A673 (cell line): Measurements from ENCODE around the gene SMAD5. TPM values are rescaled to one million over a fixed set of nuclear protein-coding genes. Genes with fewer than 3 reads are reported as not detected.

ENCODE experiments used
- BruUV-seq: library from RNA; stranded (reverse); fragments of 400-500 nt; replicated peaks from 2 replicates; lab custom pipeline; 2021; lab: Mats Ljungman, UMichigan
- CTCF ChIA-PET: fragments of 300-600 bp; sonication (Branson Sonifier 250); formaldehyde crosslinking; loops from one replicate; lab custom pipeline; 2022; ENCODE audit warnings: antibody characterized with exemption; lab: Charles Lee
- POLR2A ChIA-PET: fragments of 300-600 bp; sonication (Branson Sonifier 250); formaldehyde crosslinking; loops from one replicate; lab custom pipeline; 2022; ENCODE audit warnings: antibody characterized with exemption; ENCODE audit not compliant: low non-redundant PET; lab: Charles Lee
- DNase-seq: peaks from one replicate; pipeline ENCODE4 v3.0.0-alpha.2; 2015; ENCODE audit warnings: low spot score
- H3K27ac ChIP-seq: fragments of 200-600 bp; sonication (generic); 2 replicates; pipeline ENCODE4 v1.5.1; 2016; ENCODE audit warnings: mixed run types, low read depth, mild to moderate bottlenecking, mixed read lengths, antibody characterized with exemption, low read length; ENCODE audit not compliant: poor library complexity, severe bottlenecking
- H3K27me3 ChIP-seq: fragments of 200-600 bp; sonication (generic); replicated peaks from 2 replicates; pipeline ENCODE4 v1.6.1; 2017; ENCODE audit warnings: mixed run types, low read depth, mild to moderate bottlenecking, mixed read lengths, antibody characterized with exemption, low read length; ENCODE audit not compliant: insufficient read depth, poor library complexity
- H3K36me3 ChIP-seq: fragments of 200-600 bp; sonication (generic); 2 replicates; pipeline ENCODE4 v1.6.1; 2016; ENCODE audit warnings: mixed run types, mild to moderate bottlenecking, mixed read lengths, antibody characterized with exemption, low read length; ENCODE audit not compliant: insufficient read depth, poor library complexity, severe bottlenecking
- H3K4me1 ChIP-seq: fragments of 200-600 bp; sonication (generic); 2 replicates; pipeline ENCODE4 v1.6.1; 2017; ENCODE audit warnings: mixed run types, mild to moderate bottlenecking, mixed read lengths, antibody characterized with exemption, low read length; ENCODE audit not compliant: insufficient read depth, poor library complexity, severe bottlenecking
- H3K4me3 ChIP-seq: fragments of 200-600 bp; sonication (generic); 2 replicates; pipeline ENCODE4 v1.5.1; 2016; ENCODE audit warnings: low read depth, mixed run types, mild to moderate bottlenecking, mixed read lengths, low read length; ENCODE audit not compliant: poor library complexity, severe bottlenecking
- H3K9me3 ChIP-seq: fragments of 200-600 bp; sonication (generic); 2 replicates; pipeline ENCODE4 v1.6.1; 2016; ENCODE audit warnings: mixed run types, low read depth, mild to moderate bottlenecking, mixed read lengths, antibody characterized with exemption, low read length; ENCODE audit not compliant: poor library complexity, severe bottlenecking
- EZH2 ChIP-seq: fragments of 200-600 bp; sonication (generic); IDR thresholded peaks from 2 replicates; pipeline ENCODE4 v1.6.1; 2017; ENCODE audit warnings: borderline replicate concordance, low read depth, mild to moderate bottlenecking, mixed read lengths, antibody characterized with exemption, low read length; ENCODE audit not compliant: poor library complexity, severe bottlenecking
- intact Hi-C: fragments of 100-400 bp; cut with micrococcal nuclease; formaldehyde crosslinking; loops from one replicate; pipeline ENCODE4 v1.10.0; 2022; ENCODE audit not compliant: unreplicated experiment
- total RNA-seq: library from RNA; stranded (reverse); gene quantifications from 2 replicates; pipeline ENCODE4 v1.2.3, GENCODE V29; 2021
- TF ChIP-seq, protein P1 (sequence below): fragments of 300-800, 200-600 bp; sonication (generic); conservative IDR thresholded peaks from 2 replicates; pipeline ENCODE4 v1.5.1; 2017; ENCODE audit warnings: low read depth, mild to moderate bottlenecking, antibody characterized with exemption, low read length, moderate library complexity, mixed read lengths

SMAD5 gene
- total RNA-seq, 1 experiment from 2014 or later: 72.0 TPM

DNA sequence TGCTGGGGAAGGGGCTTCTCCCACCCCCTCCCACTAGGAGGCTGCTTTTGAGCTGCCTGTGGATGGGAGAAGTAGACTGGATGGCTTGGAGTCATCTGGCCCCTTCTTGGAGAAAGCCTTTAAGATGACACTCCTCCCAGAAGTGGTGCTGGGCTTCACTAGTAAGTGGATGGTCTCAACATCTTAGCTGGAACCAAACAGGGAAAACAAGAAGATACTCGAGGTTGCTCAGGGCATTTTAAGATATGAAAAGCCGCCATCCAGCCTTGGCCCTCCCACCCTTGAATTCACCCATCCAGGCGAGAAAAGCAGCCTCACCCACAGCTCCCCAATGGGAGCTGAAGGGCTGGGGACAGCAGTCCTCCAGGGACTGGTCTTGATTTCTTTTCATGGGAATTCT is 68.1 kb downstream of the SMAD5 start:
- TF ChIP-seq, protein P1, sequence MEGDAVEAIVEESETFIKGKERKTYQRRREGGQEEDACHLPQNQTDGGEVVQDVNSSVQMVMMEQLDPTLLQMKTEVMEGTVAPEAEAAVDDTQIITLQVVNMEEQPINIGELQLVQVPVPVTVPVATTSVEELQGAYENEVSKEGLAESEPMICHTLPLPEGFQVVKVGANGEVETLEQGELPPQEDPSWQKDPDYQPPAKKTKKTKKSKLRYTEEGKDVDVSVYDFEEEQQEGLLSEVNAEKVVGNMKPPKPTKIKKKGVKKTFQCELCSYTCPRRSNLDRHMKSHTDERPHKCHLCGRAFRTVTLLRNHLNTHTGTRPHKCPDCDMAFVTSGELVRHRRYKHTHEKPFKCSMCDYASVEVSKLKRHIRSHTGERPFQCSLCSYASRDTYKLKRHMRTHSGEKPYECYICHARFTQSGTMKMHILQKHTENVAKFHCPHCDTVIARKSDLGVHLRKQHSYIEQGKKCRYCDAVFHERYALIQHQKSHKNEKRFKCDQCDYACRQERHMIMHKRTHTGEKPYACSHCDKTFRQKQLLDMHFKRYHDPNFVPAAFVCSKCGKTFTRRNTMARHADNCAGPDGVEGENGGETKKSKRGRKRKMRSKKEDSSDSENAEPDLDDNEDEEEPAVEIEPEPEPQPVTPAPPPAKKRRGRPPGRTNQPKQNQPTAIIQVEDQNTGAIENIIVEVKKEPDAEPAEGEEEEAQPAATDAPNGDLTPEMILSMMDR: no peak
- TF ChIP-seq EZH2: no peak
- Histone ChIP-seq H3K36me3 (no peaks in the 10 kb centered on the region), H3K4me1 (no peaks in the 10 kb centered on the region), H3K27me3 (peaks cover 30% of the 10 kb centered on the region), H3K4me3 (no peak overlapping the region), H3K9me3 (no peaks in the 10 kb centered on the region), H3K27ac (no peak overlapping the region)
- intact Hi-C loops: no loop called here
- DNase-seq: no peak
- ChIA-PET CTCF (no interaction called here), POLR2A (no interaction called here)
- BruUV-seq: no TSS peak

DNA sequence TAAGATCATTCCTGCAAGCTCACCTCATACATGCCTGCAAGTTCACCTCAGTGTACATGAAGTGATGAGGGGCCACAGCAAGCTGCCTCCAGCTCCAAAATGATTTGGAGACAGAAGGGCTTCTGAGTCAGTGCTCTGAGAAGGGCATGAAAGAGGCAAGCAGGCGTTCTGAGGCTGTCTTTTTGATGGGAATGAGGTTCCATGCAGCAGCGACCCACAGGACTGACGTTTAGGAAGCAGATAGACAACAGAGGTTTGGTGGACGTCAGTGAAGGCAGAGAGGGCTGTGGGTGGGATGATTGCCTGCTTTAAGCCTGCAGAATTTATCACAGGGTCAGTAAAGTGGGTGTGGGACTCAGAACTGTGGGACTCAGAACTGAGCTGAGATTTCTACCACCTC is 69.2 kb downstream of the SMAD5 start:
- no TSS peak for BruUV-seq
- Histone ChIP-seq H3K4me3 (no peak overlapping the region), H3K27me3 (peaks cover 25% of the 10 kb centered on the region), H3K9me3 (no peaks in the 10 kb centered on the region), H3K4me1 (no peaks in the 10 kb centered on the region), H3K36me3 (no peaks in the 10 kb centered on the region), H3K27ac (no peak overlapping the region)
- CTCF ChIA-PET: no interaction called here
- DNase-seq: no peak
- TF ChIP-seq, protein P1: no peak
- no peak for TF ChIP-seq EZH2
- POLR2A ChIA-PET: no interaction called here
- intact Hi-C loops: no loop called here

DNA sequence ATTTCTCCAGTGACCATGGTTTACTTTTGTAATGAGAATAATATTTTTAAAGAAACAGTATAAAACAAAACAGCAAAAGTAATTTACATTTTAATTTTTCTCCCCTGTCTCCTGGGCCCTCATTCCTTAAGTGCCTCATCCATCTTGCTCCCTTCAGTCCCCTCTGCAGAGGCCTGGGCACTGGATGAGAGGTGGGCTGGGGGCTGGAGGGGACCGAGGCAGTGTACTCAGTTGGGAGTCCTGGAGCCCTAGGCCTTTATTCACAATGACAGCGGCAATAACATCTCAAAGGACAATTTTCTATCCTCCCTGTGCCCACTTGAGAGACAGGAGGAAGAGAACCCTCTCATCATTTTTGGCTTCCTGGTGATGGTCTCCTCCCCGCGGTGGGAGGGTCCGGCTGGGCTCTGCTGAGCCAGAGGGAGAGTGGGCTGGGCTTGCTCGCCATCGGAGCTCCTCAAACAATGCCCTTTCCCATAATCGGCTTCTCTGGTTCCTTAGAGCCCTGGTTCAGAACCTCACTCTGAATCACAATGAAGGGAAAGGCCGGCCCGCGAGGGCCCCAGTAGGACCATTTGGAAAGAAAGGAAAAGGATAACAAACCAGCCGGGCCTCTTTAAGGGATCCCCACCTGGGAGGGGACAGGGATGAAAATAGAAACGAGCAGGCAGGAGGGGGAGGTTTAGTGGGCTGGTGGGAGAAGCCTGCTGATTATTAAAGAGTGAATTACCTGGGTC is 70.0 kb downstream of the SMAD5 start:
- Histone ChIP-seq H3K27me3 (peaks cover 25% of the 10 kb centered on the region), H3K4me1 (no peaks in the 10 kb centered on the region), H3K36me3 (no peaks in the 10 kb centered on the region), H3K4me3 (no peak overlapping the region), H3K27ac (no peak overlapping the region), H3K9me3 (no peaks in the 10 kb centered on the region)
- no TSS peak for BruUV-seq
- ChIA-PET CTCF (no interaction called here), POLR2A (no interaction called here)
- intact Hi-C loops: no loop called here
- no peak for DNase-seq
- TF ChIP-seq EZH2: no peak
- TF ChIP-seq, protein P1: no peak
